GM12878 (cell line): ENCODE data around the gene EHD2. TPM values are rescaled to one million over a fixed set of nuclear protein-coding genes. Genes with fewer than 3 reads are reported as not detected.
A peak's percentile ranks its signal among the peaks of the same experiment; 100 is the strongest.

Experiments
- ATAC-seq: fragments of 200-7000 bp; cut with Tn5 transposase; 3 replicates; pipeline ENCODE4 v1.9.1; 2020; ENCODE audit warnings: mild to moderate bottlenecking, moderate library complexity
- BruUV-seq: library from RNA; stranded (reverse); fragments of 400-500 nt; replicated peaks from 2 replicates; lab custom pipeline; 2021; lab: Mats Ljungman, UMichigan
- CTCF ChIA-PET: fragments of 300-600 bp; sonication (Branson Sonifier 250); formaldehyde crosslinking; extraction: SDS; loops from one replicate; lab custom pipeline; 2021; ENCODE audit warnings: inconsistent platforms; lab: Yijun Ruan, JAX
- POLR2A ChIA-PET: fragments of 350-600 bp; formaldehyde crosslinking; extraction: SDS; loops from one replicate; lab custom pipeline; 2021; ENCODE audit warnings: inconsistent platforms; lab: Charles Lee
- RAD21 ChIA-PET: fragments of 300-600 bp; sonication (Branson Sonifier 250); formaldehyde crosslinking; loops from one replicate; lab custom pipeline; 2023; ENCODE audit warnings: antibody characterized with exemption; ENCODE audit not compliant: unreplicated experiment; lab: Charles Lee
- SMC1A ChIA-PET: fragments of 300-600 bp; sonication (Branson Sonifier 250); formaldehyde crosslinking; loops from one replicate; lab custom pipeline; 2023; ENCODE audit not compliant: unreplicated experiment, uncharacterized antibody; lab: Charles Lee
- DNase-seq: peaks from one replicate; pipeline ENCODE4 v3.0.0-alpha.2; 2011; ENCODE audit warnings: low read depth, low spot score
- FAIRE-seq: peaks from 3 replicates; lab custom pipeline; 2011; peaks lifted over from hg19 to GRCh38; lab: Jason Lieb, UNC
- H2AFZ ChIP-seq: 2 replicates; pipeline ENCODE4 v1.6.0; 2011; ENCODE audit warnings: low read depth, low read length, control low read depth; ENCODE audit not compliant: control insufficient read depth
- H3K27ac ChIP-seq: 2 replicates; pipeline ENCODE4 v1.5.1; 2011; ENCODE audit warnings: control low read depth; ENCODE audit not compliant: control insufficient read depth, insufficient read depth
- H3K27me3 ChIP-seq, 2 experiments: replicated peaks in 1 of 2; 2 replicates each; pipeline versions ENCODE4 v1.6.0 to v1.6.1; 2011; ENCODE audit warnings: low read length in 1 of 2; ENCODE audit not compliant: control insufficient read depth in 2 of 2, insufficient read depth in 2 of 2
- H3K36me3 ChIP-seq, 2 experiments: 2 replicates each; pipeline ENCODE4 v1.5.1; 2011; ENCODE audit warnings: low read length in 1 of 2; ENCODE audit not compliant: control insufficient read depth in 2 of 2, insufficient read depth in 2 of 2
- H3K4me1 ChIP-seq: 2 replicates; pipeline ENCODE4 v1.6.1; 2011; ENCODE audit warnings: mild to moderate bottlenecking, low read length, moderate library complexity, mixed read lengths; ENCODE audit not compliant: control insufficient read depth, insufficient read depth
- H3K4me2 ChIP-seq: 2 replicates; pipeline ENCODE4 v1.6.0; 2011; ENCODE audit warnings: control low read depth; ENCODE audit not compliant: control insufficient read depth, insufficient read depth
- H3K4me3 ChIP-seq: fragments of 200-600 bp; sonication (generic); 2 replicates; pipeline ENCODE4 v1.5.1; 2016
- H3K79me2 ChIP-seq: 2 replicates; pipeline ENCODE4 v1.6.0; 2011; ENCODE audit warnings: low read length; ENCODE audit not compliant: control insufficient read depth, insufficient read depth
- H3K9ac ChIP-seq: 2 replicates; pipeline ENCODE4 v1.8.0; 2011; ENCODE audit warnings: low read length, control low read depth, mixed read lengths; ENCODE audit not compliant: control insufficient read depth, insufficient read depth
- H3K9me3 ChIP-seq: replicated peaks from 3 replicates; pipeline ENCODE4 v1.5.1; 2011; ENCODE audit warnings: mild to moderate bottlenecking, low read length; ENCODE audit not compliant: control insufficient read depth, insufficient read depth
- H4K20me1 ChIP-seq: 2 replicates; pipeline ENCODE4 v1.6.0; 2011; ENCODE audit not compliant: control insufficient read depth, insufficient read depth
- ASH2L ChIP-seq: fragments of 300-600, 200-600 bp; sonication (generic); IDR thresholded peaks from 2 replicates; pipeline ENCODE4 v1.6.1; 2017; ENCODE audit warnings: low read depth, mild to moderate bottlenecking, borderline replicate concordance
- ATF3 ChIP-seq: IDR thresholded peaks from 2 replicates; pipeline ENCODE4 v1.6.1; 2011; ENCODE audit warnings: low read depth, mild to moderate bottlenecking, low read length, moderate library complexity, borderline replicate concordance; ENCODE audit errors: extremely low read depth
- BCL11A ChIP-seq: IDR thresholded peaks from 2 replicates; pipeline ENCODE4 v1.6.1; 2011; ENCODE audit warnings: low read depth, low read length
- BMI1 ChIP-seq: fragments of 450-650 bp; IDR thresholded peaks from 2 replicates; pipeline ENCODE4 v1.6.1; 2016; ENCODE audit warnings: mild to moderate bottlenecking, moderate library complexity, borderline replicate concordance
- CREB1 ChIP-seq: IDR thresholded peaks from 2 replicates; pipeline ENCODE4 v1.6.1; 2012; ENCODE audit warnings: low read depth, mild to moderate bottlenecking, inconsistent platforms
- EZH2 ChIP-seq: IDR thresholded peaks from 2 replicates; pipeline ENCODE4 v1.6.1; 2012; ENCODE audit warnings: low read depth, mild to moderate bottlenecking, control low read depth, inconsistent platforms, low read length, borderline replicate concordance; ENCODE audit not compliant: control insufficient read depth
- IKZF1 ChIP-seq: fragments of 450-650 bp; conservative IDR thresholded peaks from 2 replicates; pipeline ENCODE4 v1.6.1; 2017; ENCODE audit warnings: antibody characterized with exemption, mild to moderate bottlenecking
- IKZF2 ChIP-seq, 2 experiments: fragments of 450-650 bp; IDR thresholded peaks; 2 replicates each; pipeline ENCODE4 v1.6.1; 2017; ENCODE audit warnings: mild to moderate bottlenecking in 2 of 2, moderate library complexity in 2 of 2
- JUND ChIP-seq: IDR thresholded peaks from 2 replicates; pipeline ENCODE4 v1.6.1; 2012; ENCODE audit warnings: low read depth, mild to moderate bottlenecking, low read length, improper control_type of control experiment, moderate library complexity
- NFYA ChIP-seq: IDR thresholded peaks from 2 replicates; pipeline ENCODE4 v1.6.1; 2011; ENCODE audit warnings: low read depth, mild to moderate bottlenecking, low read length, improper control_type of control experiment, borderline replicate concordance
- NFYB ChIP-seq: IDR thresholded peaks from 2 replicates; pipeline ENCODE4 v1.6.1; 2011; ENCODE audit warnings: low read depth, mild to moderate bottlenecking, low read length, improper control_type of control experiment, moderate library complexity; ENCODE audit not compliant: insufficient read depth
- RCOR1 ChIP-seq: conservative IDR thresholded peaks from 2 replicates; pipeline ENCODE4 v1.6.1; 2012; ENCODE audit warnings: low read depth, low read length, improper control_type of control experiment
- RELB ChIP-seq: fragments of 450-650 bp; IDR thresholded peaks from 2 replicates; pipeline ENCODE4 v1.6.1; 2017; ENCODE audit warnings: low read depth, mild to moderate bottlenecking, moderate library complexity
- SMARCA5 ChIP-seq: fragments of 450-650 bp; IDR thresholded peaks from 2 replicates; pipeline ENCODE4 v1.6.1; 2017; ENCODE audit warnings: mild to moderate bottlenecking
- SMC3 ChIP-seq: IDR thresholded peaks from 2 replicates; pipeline ENCODE4 v1.6.1; 2011; ENCODE audit warnings: low read length, improper control_type of control experiment, borderline replicate concordance
- ZNF217 ChIP-seq: fragments of 450-650 bp; IDR thresholded peaks from 2 replicates; pipeline ENCODE4 v1.6.1; 2017; ENCODE audit warnings: antibody characterized with exemption, mild to moderate bottlenecking
- ZNF274 ChIP-seq: IDR thresholded peaks from one replicate; pipeline ENCODE4 v1.8.0; 2011; ENCODE audit not compliant: insufficient read length, insufficient read depth
- ZNF384 ChIP-seq: IDR thresholded peaks from 2 replicates; pipeline ENCODE4 v1.6.1; 2012; ENCODE audit warnings: low read depth, mild to moderate bottlenecking, low read length, improper control_type of control experiment, borderline replicate concordance
- ZSCAN29 ChIP-seq: fragments of 450-650 bp; IDR thresholded peaks from 2 replicates; pipeline ENCODE4 v1.6.1; 2017; ENCODE audit warnings: mild to moderate bottlenecking, moderate library complexity
- WGBS: methylation state at CpG from one replicate; pipeline ENCODE4 v1.1.6; 2016; ENCODE audit warnings: low lambda C conversion rate; ENCODE audit not compliant: insufficient replicate concordance, insufficient coverage; ENCODE audit errors: missing lambda C conversion rate; 5-methylcytosine and 5-hydroxymethylcytosine counted together
- in situ Hi-C: fragments of 300-500 bp; cut with MboI; formaldehyde crosslinking; loops from 9 replicates; pipeline ENCODE4 v1.14.3; 2018; ENCODE audit warnings: mixed read lengths
- intact Hi-C: fragments of 100-400 bp; cut with micrococcal nuclease; formaldehyde crosslinking; loops from one replicate; pipeline ENCODE4 v1.14.2; 2022; ENCODE audit not compliant: unreplicated experiment
- polyA plus RNA-seq, 11 experiments: library from polyadenylated mRNA; depleted of rRNA in 4 of 11; unstranded in 6 of 11; stranded (reverse) in 5 of 11; fragments of >200 nt; fragmentation: Nextera tagmentation in 4 of 11; fragmentation: Illumina TruSeq in 1 of 11; extraction: Ambion mirVana in 4 of 11; extraction: Trizol in 1 of 11; gene quantifications; 1 replicate in 1 of 11; 2 replicates in 10 of 11; pipeline versions ENCODE4 v1.2.1 to v1.2.3, GENCODE V29; 2011 to 2016; ENCODE audit warnings: inconsistent platforms in 2 of 11, missing spikeins in 2 of 11, low read depth in 1 of 11
- total RNA-seq, 4 experiments: library from RNA; depleted of rRNA in 3 of 4; stranded (reverse); fragments of >200 nt in 3 of 4; fragmentation: Illumina TruSeq in 1 of 4; extraction: Trizol in 1 of 4; gene quantifications; 2 replicates each; pipeline versions ENCODE4 v1.2.1 to v1.2.3, GENCODE V29; 2013 to 2021
- TF ChIP-seq, protein P1 (sequence below): IDR thresholded peaks from 2 replicates; pipeline ENCODE4 v1.6.1; 2012; ENCODE audit warnings: low read depth, low read length, improper control_type of control experiment
- TF ChIP-seq, protein P2 (sequence below): fragments of 450-650 bp; IDR thresholded peaks from 2 replicates; pipeline ENCODE4 v1.6.1; 2016; ENCODE audit warnings: mild to moderate bottlenecking

EHD2 gene
- total and polyA plus RNA-seq, 10 of the 15 experiments (the other 5 are each of a cell fraction or from before 2014, with no cell fraction given): 0.12 to 0.24 (median 0.23) TPM; not detected in 7

GRCh38 chr19:47765523-47766358 is 52.5 kb downstream of the EHD2 start:
- FAIRE-seq (no peak), DNase-seq (no peak), ATAC-seq (peak; percentile 86)
- Histone ChIP-seq H3K27me3 (no peaks in the 10 kb centered on the region), H3K27ac (no peak overlapping the region), H3K4me2 (no peak overlapping the region), H3K9me3 (no peaks in the 10 kb centered on the region), H3K9ac (no peak overlapping the region), H2AFZ (no peak overlapping the region), H3K4me1 (0 out of 2 replicates have a peak, but pooled peaks cover 3% of the 10 kb centered on the region), H3K79me2 (no peaks in the 10 kb centered on the region), H3K36me3 (no peaks in the 10 kb centered on the region), H4K20me1 (no peaks in the 10 kb centered on the region), H3K4me3 (no peak overlapping the region)
- WGBS: 25% methylated on average over 16 of the region's 19 CpGs
- ChIA-PET SMC1A (interaction anchor here (0.9 to 1.3 kb wide), 4 partner anchors 22 to 400 kb away, joined by 3 to 4 read pairs (median 4); no protein-coding TSS in a partner anchor), POLR2A (no interaction called here), RAD21 (interaction anchor here (1.5 kb wide), 1 partner anchor 25 kb away, joined by 6 read pairs; no protein-coding TSS in a partner anchor), CTCF (interaction anchor here (0.5 to 6.3 kb wide), 16 partner anchors 8 to 127 kb away, joined by 3 to 75 read pairs (median 5); partner anchors contain the start of gene NOP53)
- intact Hi-C loops: loop anchor here (2.0 kb wide), 1 partner anchor 23 kb away; no protein-coding TSS in a partner anchor
- in situ Hi-C loops: no loop called here
- no TSS peak for BruUV-seq
- TF ChIP-seq IKZF2 (IDR thresholded peaks at IDR 0.05): no peak
- no peak for TF ChIP-seq EZH2
- no peak for TF ChIP-seq ZNF384
- TF ChIP-seq RELB: no peak
- TF ChIP-seq ZNF274: no peak
- no peak for TF ChIP-seq ASH2L
- no peak for TF ChIP-seq NFYB
- TF ChIP-seq SMARCA5: no peak
- TF ChIP-seq NFYA: no peak
- TF ChIP-seq SMC3: peak; percentile 73; the same call in 1 of the 2 replicates
- TF ChIP-seq IKZF1: no peak
- TF ChIP-seq, protein P1, sequence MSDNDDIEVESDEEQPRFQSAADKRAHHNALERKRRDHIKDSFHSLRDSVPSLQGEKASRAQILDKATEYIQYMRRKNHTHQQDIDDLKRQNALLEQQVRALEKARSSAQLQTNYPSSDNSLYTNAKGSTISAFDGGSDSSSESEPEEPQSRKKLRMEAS: no peak
- TF ChIP-seq BMI1: no peak
- TF ChIP-seq, protein P2, sequence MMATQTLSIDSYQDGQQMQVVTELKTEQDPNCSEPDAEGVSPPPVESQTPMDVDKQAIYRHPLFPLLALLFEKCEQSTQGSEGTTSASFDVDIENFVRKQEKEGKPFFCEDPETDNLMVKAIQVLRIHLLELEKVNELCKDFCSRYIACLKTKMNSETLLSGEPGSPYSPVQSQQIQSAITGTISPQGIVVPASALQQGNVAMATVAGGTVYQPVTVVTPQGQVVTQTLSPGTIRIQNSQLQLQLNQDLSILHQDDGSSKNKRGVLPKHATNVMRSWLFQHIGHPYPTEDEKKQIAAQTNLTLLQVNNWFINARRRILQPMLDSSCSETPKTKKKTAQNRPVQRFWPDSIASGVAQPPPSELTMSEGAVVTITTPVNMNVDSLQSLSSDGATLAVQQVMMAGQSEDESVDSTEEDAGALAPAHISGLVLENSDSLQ: peak; percentile 51; the same call in 1 of the 2 replicates
- TF ChIP-seq BCL11A: no peak
- TF ChIP-seq RCOR1: no peak
- TF ChIP-seq CREB1: no peak
- no peak for TF ChIP-seq ZSCAN29
- TF ChIP-seq ZNF217: no peak
- TF ChIP-seq JUND: no peak
- no peak for TF ChIP-seq ATF3
